ENCODE measurements around the gene CTSA. TPM values are rescaled to one million over a fixed set of nuclear protein-coding genes. Genes with fewer than 3 reads are reported as not detected.
"Not testable (repeated sequence)": the region's sequence is repeated elsewhere in the genome, so short reads cannot be mapped to it uniquely, and the experiment has no call there.

The CTSA gene
- total RNA-seq, 1 donor from 2014 or later: 123 TPM

DNA sequence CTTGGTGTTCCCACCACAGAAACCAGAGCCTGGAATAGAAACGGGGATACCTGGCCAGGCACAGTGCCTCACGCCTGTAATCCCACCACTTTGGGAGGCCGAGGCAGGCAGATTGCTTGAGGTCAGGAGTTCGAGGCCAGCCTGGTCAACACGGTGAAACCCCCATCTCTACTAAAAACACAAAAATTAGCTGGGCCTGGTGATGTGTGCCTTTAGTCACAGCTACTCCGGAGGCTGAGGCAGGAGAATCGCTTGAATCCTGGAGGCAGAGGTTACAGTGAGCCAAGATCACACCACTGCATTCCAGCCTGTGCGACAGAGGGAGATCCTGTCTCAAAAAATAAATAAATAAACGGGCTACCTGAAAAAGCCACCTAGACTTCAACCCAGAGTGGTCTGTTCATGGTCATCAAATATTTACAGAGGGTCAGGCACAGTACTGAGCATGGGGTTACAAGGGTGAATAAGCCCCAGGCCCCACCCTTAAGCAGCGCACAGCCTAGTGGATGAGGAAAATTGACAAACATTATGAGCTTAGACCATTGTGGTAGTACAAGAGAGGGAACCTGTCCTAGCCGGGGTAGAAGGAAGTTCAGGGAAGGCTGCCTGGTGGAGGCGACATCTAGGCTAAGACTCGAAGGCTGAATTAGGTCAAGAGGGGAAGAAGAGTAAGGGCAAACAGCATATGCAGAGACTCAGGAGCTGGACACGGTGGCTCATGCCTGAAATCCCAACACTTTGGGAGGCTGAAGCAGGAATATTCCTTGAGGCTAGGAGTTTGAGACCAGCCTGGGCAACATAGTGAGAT, 36.1 kb downstream of the CTSA start:
- ATAC-seq (no peak), DNase-seq (peak; percentile 24)
- intact Hi-C loops (cut with micrococcal nuclease): no loop called here

GRCh38 chr20:45931680-45932079, 40.5 kb downstream of the CTSA start:
- ATAC-seq; DNase-seq; intact Hi-C loops (cut with micrococcal nuclease): not testable (repeated sequence)

GRCh38 chr20:45933266-45934045, 42.3 kb downstream of the CTSA start:
- intact Hi-C loops (cut with micrococcal nuclease): no loop called here
- peak; percentile 77 for DNase-seq

DNA sequence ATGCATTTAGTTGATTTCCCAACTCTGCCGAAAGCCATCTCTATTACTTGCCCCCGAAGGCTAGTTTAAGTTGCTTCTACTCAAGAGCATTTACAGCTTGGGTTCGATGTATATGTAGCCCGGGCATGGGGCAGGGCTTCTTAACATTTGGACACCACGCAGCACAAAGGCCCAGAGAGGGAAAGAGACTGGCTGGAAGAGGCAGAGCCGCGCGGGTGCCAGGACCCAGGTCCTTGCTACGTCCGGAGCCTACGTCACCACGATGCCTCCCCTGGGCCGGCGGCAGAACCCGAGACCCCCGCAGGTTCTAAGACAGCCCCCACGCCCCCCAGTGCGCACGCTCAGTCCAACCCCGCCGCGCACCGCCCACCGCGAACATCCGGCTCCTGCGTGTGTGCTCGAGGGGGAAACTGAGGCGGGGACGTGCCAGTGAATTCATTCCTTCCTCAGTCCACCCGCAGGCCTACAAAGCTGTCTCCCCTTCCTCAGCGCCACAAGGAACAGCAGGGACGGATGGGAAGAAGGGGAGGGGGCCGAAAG, 43.0 kb downstream of the CTSA start:
- DNase-seq (peak; percentile 83), ATAC-seq (peak; percentile 47)
- intact Hi-C loops (cut with micrococcal nuclease): no loop called here

More at GRCh38 chr20:45933266-45934045, 42.3 kb downstream of the CTSA start:
- peak; percentile 49 for ATAC-seq

DNA sequence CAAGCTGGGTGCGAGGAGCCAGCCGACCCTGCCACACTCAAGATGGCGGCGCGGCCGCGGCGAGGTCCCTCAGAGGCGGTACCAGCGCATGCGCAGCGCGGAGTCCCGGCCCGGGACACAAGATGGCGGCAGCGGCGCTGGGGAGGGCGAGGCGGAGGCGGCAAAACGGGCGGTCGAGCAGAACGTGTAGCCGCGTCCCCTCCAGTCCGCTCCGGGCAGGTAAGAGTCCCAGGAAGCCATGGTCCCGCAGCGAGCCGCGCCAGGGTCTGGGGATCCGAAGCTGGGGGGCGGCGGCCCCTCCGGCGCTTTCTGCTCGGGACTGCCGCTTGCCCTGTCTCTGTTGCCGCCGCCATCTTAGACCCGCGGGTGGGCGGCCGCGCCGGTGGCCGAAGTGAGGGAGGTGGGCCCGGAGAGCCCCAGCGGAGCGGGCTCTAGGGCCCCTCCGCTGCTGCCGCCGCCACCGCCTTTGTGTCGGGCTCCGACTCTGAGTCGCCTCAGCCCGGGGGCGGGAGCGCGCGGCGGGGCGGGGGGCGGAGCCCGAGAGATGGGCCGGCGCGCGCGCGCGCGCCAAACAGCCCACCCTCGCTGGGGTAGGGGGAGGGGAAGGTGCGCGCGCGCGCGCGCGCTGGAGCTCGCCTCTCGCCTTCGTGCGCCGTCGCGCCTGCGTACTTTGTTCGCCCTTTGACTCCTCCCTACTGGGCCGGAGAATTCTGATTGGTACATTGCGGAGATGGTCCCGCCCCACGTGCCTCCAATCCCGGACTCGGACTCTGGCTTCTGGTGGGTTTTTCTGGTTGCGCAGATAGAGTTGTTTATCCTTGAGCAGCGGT, 43.7 kb downstream of the CTSA start, which contains the start of gene PCIF1:
Gene PCIF1, plus strand, starts transcription at position 98 of the 830 bp plus-strand sequence. CDS start 4,317 bp downstream, outside the sequence.
- ATAC-seq (peak; percentile 89), DNase-seq (peak; percentile 99)
- intact Hi-C loops (cut with micrococcal nuclease): no loop called here

GRCh38 chr20:45935416-45936046, 44.4 kb downstream of the CTSA start:
- intact Hi-C loops (cut with micrococcal nuclease): no loop called here
- ATAC-seq: peak; percentile 18
- DNase-seq: no peak

DNA sequence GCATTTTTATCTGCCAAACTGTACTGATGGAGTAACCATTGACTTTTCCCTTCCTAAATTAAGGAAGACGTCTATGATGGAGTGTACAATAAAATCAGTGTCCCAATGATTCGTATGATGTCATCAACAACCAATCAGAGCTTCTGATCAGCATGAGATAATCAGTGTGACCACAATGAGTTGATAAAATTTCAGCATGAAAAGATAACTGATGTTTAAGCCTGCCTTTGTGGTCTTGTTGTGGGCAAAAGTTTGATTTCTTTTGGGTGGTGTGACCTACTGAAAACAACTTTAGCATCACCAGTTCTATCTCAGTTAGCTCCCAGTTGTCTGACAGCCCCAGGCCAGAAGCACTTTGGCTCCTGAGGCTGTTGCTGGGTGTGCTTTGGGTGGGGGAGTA, 46.6 kb downstream of the CTSA start:
- intact Hi-C loops (cut with micrococcal nuclease): no loop called here
- DNase-seq: no peak
- no peak for ATAC-seq

DNA sequence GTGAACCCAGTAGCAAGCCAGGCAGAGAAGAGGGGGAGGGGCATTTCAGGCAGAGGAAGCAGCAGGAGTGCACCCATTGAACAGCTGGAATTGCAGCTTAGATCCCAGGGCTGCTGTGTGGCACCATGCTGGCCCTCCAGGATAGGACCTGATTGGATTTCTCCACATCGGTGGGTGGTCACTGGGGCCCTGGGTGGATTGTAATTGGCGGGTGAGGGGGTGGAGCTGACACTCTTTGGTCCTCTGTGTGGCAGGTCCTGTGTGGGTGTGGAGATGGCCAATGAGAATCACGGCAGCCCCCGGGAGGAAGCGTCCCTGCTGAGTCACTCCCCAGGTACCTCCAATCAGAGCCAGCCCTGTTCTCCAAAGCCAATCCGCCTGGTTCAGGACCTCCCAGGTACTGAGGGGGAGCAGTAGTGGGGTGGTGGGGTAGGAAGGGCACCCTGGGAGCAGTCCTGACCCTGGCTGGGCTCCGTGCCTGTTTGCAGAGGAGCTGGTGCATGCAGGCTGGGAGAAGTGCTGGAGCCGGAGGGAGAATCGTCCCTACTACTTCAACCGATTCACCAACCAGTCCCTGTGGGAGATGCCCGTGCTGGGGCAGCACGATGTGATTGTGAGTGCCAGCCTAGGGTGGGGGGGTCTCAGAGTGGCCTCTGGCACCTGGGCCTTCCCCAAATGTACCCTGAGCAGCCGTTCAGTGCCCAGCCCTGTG, 47.7 kb downstream of the CTSA start:
- intact Hi-C loops (cut with micrococcal nuclease): no loop called here
- no peak for ATAC-seq
- peak; percentile 20 for DNase-seq

GRCh38 chr20:45940053-45940452, 48.9 kb downstream of the CTSA start:
- no peak for ATAC-seq
- DNase-seq: no peak
- intact Hi-C loops (cut with micrococcal nuclease): no loop called here

DNA sequence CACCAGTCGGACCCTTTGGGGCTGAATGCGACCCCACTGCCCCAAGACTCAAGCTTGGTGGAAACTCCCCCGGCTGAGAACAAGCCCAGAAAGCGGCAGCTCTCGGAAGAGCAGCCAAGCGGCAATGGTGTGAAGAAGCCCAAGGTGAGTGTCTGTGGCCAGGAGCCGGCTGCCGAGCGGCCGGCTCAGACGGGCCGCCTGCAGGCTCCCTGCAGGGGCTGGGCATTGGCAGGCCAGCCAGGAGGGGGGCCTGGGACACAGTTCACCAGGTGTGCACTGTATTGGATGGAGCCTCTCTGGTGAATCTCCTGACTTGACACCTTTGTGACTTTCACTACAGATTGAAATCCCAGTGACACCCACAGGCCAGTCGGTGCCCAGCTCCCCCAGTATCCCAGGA, 49.3 kb downstream of the CTSA start:
- intact Hi-C loops (cut with micrococcal nuclease): no loop called here
- DNase-seq (peak; percentile 14), ATAC-seq (no peak)

GRCh38 chr20:45943613-45944012, 52.5 kb downstream of the CTSA start:
- DNase-seq: no peak
- ATAC-seq: no peak
- intact Hi-C loops (cut with micrococcal nuclease): no loop called here

GRCh38 chr20:45944151-45944964, 53.2 kb downstream of the CTSA start:
- peak; percentile 19 for DNase-seq
- no peak for ATAC-seq
- intact Hi-C loops (cut with micrococcal nuclease): no loop called here

DNA sequence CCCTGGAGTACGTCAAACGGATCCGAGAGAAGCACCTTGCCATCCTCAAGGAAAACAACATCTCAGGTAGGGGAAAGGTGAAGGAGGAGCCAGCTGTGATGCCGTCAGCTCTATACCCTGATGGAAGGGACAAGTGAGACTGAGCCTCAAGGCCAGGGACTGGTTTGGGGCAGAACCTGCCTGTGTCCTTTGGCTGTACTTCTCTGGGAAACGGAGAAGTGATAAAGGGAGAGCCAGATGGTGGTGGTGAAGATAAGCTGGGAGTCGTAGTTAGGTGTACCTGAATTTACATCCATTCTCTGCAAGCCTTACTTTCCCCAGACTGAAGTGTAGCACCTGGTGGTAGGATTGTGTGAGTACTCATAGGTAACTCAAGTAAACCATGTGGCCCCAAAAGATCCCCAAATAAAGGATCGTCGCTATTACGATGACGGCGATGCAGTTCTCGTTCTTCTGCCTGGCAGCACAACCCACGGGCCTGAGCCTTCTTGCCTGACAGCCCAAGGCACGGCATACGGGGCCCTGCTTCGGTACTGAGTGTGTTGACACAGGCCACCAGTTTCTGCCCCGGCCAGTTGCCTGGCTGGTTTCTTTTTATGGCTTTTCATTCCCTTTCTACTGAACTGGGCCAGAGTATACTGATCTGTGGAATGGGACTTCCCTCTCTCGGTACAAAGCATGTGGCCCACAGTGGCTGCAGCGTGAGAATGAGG, 54.0 kb downstream of the CTSA start:
- ATAC-seq (no peak), DNase-seq (peak; percentile 20)
- intact Hi-C loops (cut with micrococcal nuclease): no loop called here

- ATAC-seq: no peak
- intact Hi-C loops (cut with micrococcal nuclease): no loop called here
These were observed 54.6 kb downstream of the CTSA start for GRCh38 chr20:45945678-45946148.

GRCh38 chr20:45946149-45946970, 55.2 kb downstream of the CTSA start:
- ATAC-seq: peak; percentile 24
- intact Hi-C loops (cut with micrococcal nuclease): no loop called here
- peak; percentile 43 for DNase-seq

More at GRCh38 chr20:45945678-45946148, 54.6 kb downstream of the CTSA start:
- DNase-seq: peak; percentile 30

All from left ventricle myocardium superior (tissue), 1 donor.